Retinal pigment epithelial cell (primary cell): ENCODE measurements around the gene EPHB2.

ENCODE experiments used
- DNase-seq: peaks from one replicate; pipeline ENCODE4 v3.0.0-alpha.2; 2010; ENCODE audit warnings: low read depth
- H3K4me3 ChIP-seq: 2 replicates; pipeline ENCODE4 v1.5.1; 2011; ENCODE audit warnings: mild to moderate bottlenecking, low read length, control low read depth, moderate library complexity
- CTCF ChIP-seq: conservative IDR thresholded peaks from 2 replicates; pipeline ENCODE4 v1.5.1; 2011; ENCODE audit warnings: low read depth, low read length, control low read depth, inconsistent platforms

EPHB2 gene

GRCh38 chr1:22781483-22781882 lies 70.8 kb downstream of the EPHB2 start:
- no peak for TF ChIP-seq CTCF
- H3K4me3 ChIP-seq: no peak overlapping the region
- no peak for DNase-seq

GRCh38 chr1:22782406-22782805 lies 71.8 kb downstream of the EPHB2 start:
- no peak overlapping the region for H3K4me3 ChIP-seq
- TF ChIP-seq CTCF: no peak
- DNase-seq: no peak

- no peak for DNase-seq
- no peak overlapping the region for H3K4me3 ChIP-seq
- no peak for TF ChIP-seq CTCF
Measured at GRCh38 chr1:22784317-22784716, 73.7 kb downstream of the EPHB2 start.

GRCh38 chr1:22784737-22785136 lies 74.1 kb downstream of the EPHB2 start:
- no peak for TF ChIP-seq CTCF
- no peak for DNase-seq
- no peak overlapping the region for H3K4me3 ChIP-seq

GRCh38 chr1:22786101-22786500 lies 75.5 kb downstream of the EPHB2 start:
- TF ChIP-seq CTCF: no peak
- H3K4me3 ChIP-seq: no peak overlapping the region
- no peak for DNase-seq

- H3K4me3 ChIP-seq: no peak overlapping the region
- TF ChIP-seq CTCF: no peak
- no peak for DNase-seq
Measured at GRCh38 chr1:22786719-22787489, 76.3 kb downstream of the EPHB2 start.

GRCh38 chr1:22787636-22788035 lies 77.0 kb downstream of the EPHB2 start:
- no peak overlapping the region for H3K4me3 ChIP-seq
- no peak for DNase-seq
- TF ChIP-seq CTCF: no peak
